IPS-20b (cell line): ENCODE data around the gene EIF2S1.
A peak's percentile ranks its signal among the peaks of the same experiment; 100 is the strongest.
"Not testable (repeated sequence)": the region's sequence is repeated elsewhere in the genome, so short reads cannot be mapped to it uniquely, and the experiment has no call there.

ENCODE experiments used
- H3K27ac ChIP-seq: one replicate; pipeline ENCODE4 v1.5.1; 2013; ENCODE audit warnings: low read length
- H3K27me3 ChIP-seq: 2 replicates; pipeline ENCODE4 v1.6.1; 2013; ENCODE audit warnings: mild to moderate bottlenecking, low read length, inconsistent platforms; ENCODE audit not compliant: insufficient read depth
- H3K36me3 ChIP-seq: 2 replicates; pipeline ENCODE4 v1.6.1; 2013; ENCODE audit warnings: low read depth, mild to moderate bottlenecking, inconsistent platforms, low read length, moderate library complexity; ENCODE audit not compliant: insufficient read depth
- H3K4me1 ChIP-seq: 2 replicates; pipeline ENCODE4 v1.6.1; 2013; ENCODE audit warnings: mild to moderate bottlenecking, control low read depth, inconsistent platforms, low read length, moderate library complexity; ENCODE audit not compliant: insufficient read depth
- H3K4me3 ChIP-seq: 2 replicates; pipeline ENCODE4 v1.5.1; 2013; ENCODE audit warnings: mild to moderate bottlenecking, low read length, inconsistent platforms
- H3K9ac ChIP-seq: 2 replicates; pipeline ENCODE4 v1.6.1; 2013; ENCODE audit warnings: low read depth, mild to moderate bottlenecking, inconsistent platforms, low read length, moderate library complexity
- H3K9me3 ChIP-seq: 2 replicates; pipeline ENCODE4 v1.6.1; 2013; ENCODE audit warnings: mild to moderate bottlenecking, low read depth, low read length, inconsistent platforms; ENCODE audit not compliant: insufficient read depth

The EIF2S1 gene

GRCh38 chr14:67359775-67360469 lies at the start of gene EIF2S1, which contains the start of gene ATP6V1D:
Gene EIF2S1, plus strand, starts transcription at chr14:67360328. Its CDS starts 4,440 bp downstream, at chr14:67364768.
Gene ATP6V1D, minus strand, starts transcription at chr14:67359804. Its CDS starts 106 bp downstream, at chr14:67359698.
- peaks cover 5% of the 10 kb centered on the region for H3K4me1 ChIP-seq
- H3K9ac ChIP-seq, result peak within 1 kb of the TSS; percentile 91
- peak within 1 kb of the TSS; percentile 94 for H3K4me3 ChIP-seq

DNA sequence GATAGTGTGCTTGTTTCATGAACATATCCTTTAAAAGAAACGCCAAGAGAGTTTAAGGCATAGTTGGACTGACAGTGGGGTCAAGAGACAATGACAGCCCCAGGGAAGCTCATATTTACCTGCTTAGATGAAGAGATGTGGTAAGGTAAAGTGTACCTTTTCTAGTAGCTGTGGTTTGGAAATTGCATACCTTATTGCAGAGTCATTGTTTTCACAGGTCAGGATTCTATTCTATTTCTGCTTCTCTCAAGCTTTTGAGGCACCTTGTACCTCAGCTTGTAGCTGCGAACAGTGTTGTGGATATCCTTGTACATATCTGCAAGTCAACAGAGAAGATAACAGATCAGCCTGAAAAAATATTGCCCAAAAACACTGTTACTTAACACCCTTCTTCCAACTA lies 48.3 kb upstream of the EIF2S1 start:
- Histone ChIP-seq H3K9me3 (no peaks in the 10 kb centered on the region), H3K4me3 (no peak overlapping the region), H3K9ac (no peak overlapping the region), H3K36me3 (peaks cover 11% of the 10 kb centered on the region), H3K27ac (no peak overlapping the region), H3K27me3 (no peaks in the 10 kb centered on the region), H3K4me1 (no peaks in the 10 kb centered on the region)

More at GRCh38 chr14:67359775-67360469, at the start of gene EIF2S1, which contains the start of gene ATP6V1D:
- H3K27ac ChIP-seq, result peak within 1 kb of the TSS; percentile 69
- no peaks in the 10 kb centered on the region for H3K9me3 ChIP-seq
- no peaks in the 10 kb centered on the region for H3K27me3 ChIP-seq
- peaks cover 24% of the 10 kb centered on the region for H3K36me3 ChIP-seq

DNA sequence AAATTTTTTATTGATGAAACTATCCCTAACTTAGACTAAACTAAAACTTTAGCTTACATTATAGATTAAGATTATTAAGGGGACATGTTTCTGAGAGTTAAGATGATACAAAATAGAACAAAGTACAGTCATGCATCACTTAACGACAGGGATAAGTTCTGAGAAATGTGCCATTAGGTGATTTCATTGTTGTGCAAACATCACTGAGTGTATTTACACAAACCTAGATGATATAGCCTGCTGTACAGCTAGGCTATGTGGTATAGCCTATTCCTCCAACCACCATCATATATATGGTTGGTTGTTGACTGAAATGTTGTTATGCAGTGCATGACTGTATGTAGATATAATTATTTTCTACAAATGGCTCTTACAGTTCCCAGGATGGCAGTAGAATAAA lies 47.0 kb upstream of the EIF2S1 start:
- no peaks in the 10 kb centered on the region for H3K4me1 ChIP-seq
- H3K4me3 ChIP-seq, result no peak overlapping the region
- no peaks in the 10 kb centered on the region for H3K9me3 ChIP-seq
- H3K36me3 ChIP-seq, result peaks cover 11% of the 10 kb centered on the region
- no peak overlapping the region for H3K9ac ChIP-seq
- no peak overlapping the region for H3K27ac ChIP-seq
- no peaks in the 10 kb centered on the region for H3K27me3 ChIP-seq

DNA sequence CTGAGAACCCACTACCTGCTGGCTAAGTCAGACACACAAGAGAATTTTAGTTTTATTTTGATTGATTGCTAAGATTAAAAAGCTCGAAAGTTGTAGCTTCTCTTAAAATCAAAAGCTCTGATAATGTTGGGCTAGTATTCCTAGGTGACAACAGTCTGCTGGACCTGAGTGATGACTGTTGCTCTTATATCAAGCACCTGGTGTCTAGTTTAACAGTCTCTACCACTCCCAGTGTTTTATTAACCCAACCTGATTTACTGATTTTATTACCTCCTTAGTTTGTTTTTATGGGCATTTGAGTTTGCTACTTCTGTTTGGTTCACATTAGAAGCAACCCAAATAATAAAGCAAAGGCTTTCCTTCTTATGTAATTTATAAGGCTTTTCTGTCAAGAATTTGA lies 42.3 kb upstream of the EIF2S1 start:
- Histone ChIP-seq H3K27ac (no peak overlapping the region), H3K27me3 (no peaks in the 10 kb centered on the region), H3K9ac (no peak overlapping the region), H3K36me3 (peaks cover 26% of the 10 kb centered on the region), H3K4me1 (no peaks in the 10 kb centered on the region), H3K9me3 (no peaks in the 10 kb centered on the region), H3K4me3 (no peak overlapping the region)

- Histone ChIP-seq H3K9me3 (no peaks in the 10 kb centered on the region), H3K4me1 (no peaks in the 10 kb centered on the region), H3K36me3 (peaks cover 23% of the 10 kb centered on the region), H3K9ac (no peak overlapping the region), H3K27me3 (no peaks in the 10 kb centered on the region), H3K4me3 (no peak overlapping the region), H3K27ac (no peak overlapping the region)
Measured at GRCh38 chr14:67319142-67319541, 41.0 kb upstream of the EIF2S1 start.

DNA sequence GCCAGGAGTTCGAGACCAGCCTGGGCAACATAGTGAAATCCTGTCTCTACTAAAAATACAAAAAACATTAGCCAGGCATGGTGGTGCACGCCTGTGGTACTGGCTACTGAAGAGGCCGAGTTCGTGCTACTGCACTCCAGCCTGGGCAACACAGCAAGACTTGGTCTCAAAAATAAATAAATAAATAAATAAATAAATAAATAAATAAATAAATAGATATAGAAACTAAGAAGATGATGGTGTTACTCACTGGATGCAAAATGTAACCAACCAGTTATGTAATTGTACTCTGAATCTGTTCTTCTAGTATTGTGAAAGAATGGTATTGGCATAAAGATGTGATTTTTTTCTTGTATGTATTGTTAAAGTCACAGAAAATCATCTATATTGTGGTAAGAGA lies 30.5 kb upstream of the EIF2S1 start:
- not testable (repeated sequence) for H3K27me3 ChIP-seq, H3K4me1 ChIP-seq, H3K27ac ChIP-seq, H3K9ac ChIP-seq, H3K9me3 ChIP-seq, H3K4me3 ChIP-seq
- peaks cover 43% of the 10 kb centered on the region for H3K36me3 ChIP-seq

- Histone ChIP-seq H3K36me3 (peaks cover 53% of the 10 kb centered on the region), H3K27ac (no peak overlapping the region), H3K9ac (no peak overlapping the region), H3K9me3 (no peaks in the 10 kb centered on the region), H3K4me1 (no peaks in the 10 kb centered on the region), H3K4me3 (no peak overlapping the region), H3K27me3 (no peaks in the 10 kb centered on the region)
Measured at GRCh38 chr14:67331368-67332125, 28.6 kb upstream of the EIF2S1 start.

- no peak overlapping the region for H3K9ac ChIP-seq
- H3K4me1 ChIP-seq, result no peaks in the 10 kb centered on the region
- no peaks in the 10 kb centered on the region for H3K9me3 ChIP-seq
- no peaks in the 10 kb centered on the region for H3K27me3 ChIP-seq
- H3K4me3 ChIP-seq, result no peak overlapping the region
- no peak overlapping the region for H3K27ac ChIP-seq
- peaks cover 61% of the 10 kb centered on the region for H3K36me3 ChIP-seq
Measured at GRCh38 chr14:67332468-67332867, 27.7 kb upstream of the EIF2S1 start.

DNA sequence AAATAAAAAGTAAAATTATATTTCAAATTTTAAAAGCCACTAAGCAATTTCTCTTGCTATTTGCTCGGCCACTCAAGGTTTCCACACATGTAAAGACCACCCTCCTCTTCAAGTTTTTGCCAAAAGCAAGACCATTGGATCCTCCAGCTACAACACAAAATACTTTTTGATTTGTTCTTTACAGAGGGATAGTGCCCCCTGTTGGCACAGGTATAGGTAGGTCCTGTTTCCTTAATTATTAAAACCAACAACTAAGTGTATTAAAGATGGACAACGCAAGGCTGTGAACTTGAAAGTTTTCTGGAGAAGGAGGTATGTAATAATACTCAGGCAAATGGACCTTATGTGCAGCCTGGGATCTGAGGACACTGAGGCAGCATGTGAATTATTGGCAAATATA lies 24.3 kb upstream of the EIF2S1 start:
- peaks cover 90% of the 10 kb centered on the region for H3K36me3 ChIP-seq
- no peak overlapping the region for H3K27ac ChIP-seq
- H3K27me3 ChIP-seq, result no peaks in the 10 kb centered on the region

DNA sequence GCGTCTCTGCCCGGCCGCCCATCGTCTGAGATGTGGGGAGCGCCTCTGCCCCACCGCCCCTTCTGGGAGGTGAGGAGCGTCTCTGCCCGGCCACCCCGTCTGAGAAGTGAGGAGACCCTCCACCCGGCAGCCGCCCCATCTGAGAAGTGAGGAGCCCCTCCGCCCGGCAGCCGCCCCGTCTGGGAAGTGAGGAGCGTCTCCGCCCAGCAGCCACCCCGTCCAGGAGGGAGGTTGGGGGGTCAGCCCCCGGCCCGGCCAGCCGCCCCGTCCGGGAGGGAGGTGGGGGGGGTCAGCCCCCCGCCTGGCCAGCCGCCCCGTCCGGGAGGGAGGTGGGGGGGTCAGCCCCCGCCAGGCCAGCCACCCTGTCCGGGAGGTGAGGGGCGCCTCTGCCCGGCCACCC lies 18.9 kb upstream of the EIF2S1 start:
- H3K4me3 ChIP-seq, H3K4me1 ChIP-seq, H3K27me3 ChIP-seq, H3K9me3 ChIP-seq, H3K9ac ChIP-seq, H3K27ac ChIP-seq: not testable (repeated sequence)
- H3K36me3 ChIP-seq, result peaks cover 79% of the 10 kb centered on the region

More for the DNA sequence above, 24.3 kb upstream of the EIF2S1 start:
- Histone ChIP-seq H3K4me3 (no peak overlapping the region), H3K9ac (no peak overlapping the region), H3K4me1 (no peaks in the 10 kb centered on the region), H3K9me3 (no peaks in the 10 kb centered on the region)

GRCh38 chr14:67343601-67344230 lies 16.4 kb upstream of the EIF2S1 start:
- Histone ChIP-seq H3K27me3 (no peaks in the 10 kb centered on the region), H3K9me3 (no peaks in the 10 kb centered on the region), H3K36me3 (peaks cover 77% of the 10 kb centered on the region), H3K4me3 (no peak overlapping the region), H3K9ac (no peak overlapping the region), H3K27ac (no peak overlapping the region), H3K4me1 (no peaks in the 10 kb centered on the region)
